ENCODE measurements around the gene ZDHHC1. TPM values are rescaled to one million over a fixed set of nuclear protein-coding genes. Genes with fewer than 3 reads are reported as not detected.

Gene ZDHHC1
- total and polyA plus RNA-seq, 8 donors = 14.4 to 24.1 (median 17.9) TPM

- peaks cover 0 to 10% of the 10 kb centered on the region in 2 donors for H3K27me3 ChIP-seq
- intact Hi-C loops (cut with DNase I) = no loop called here
- no peaks in the 10 kb centered on the region for H3K9me3 ChIP-seq
- H3K27ac ChIP-seq = no peak overlapping the region
- no peaks in the 10 kb centered on the region for H3K36me3 ChIP-seq
- no peak for TF ChIP-seq CTCF (IDR thresholded peaks at IDR 0.05)
- no peak overlapping the region for H3K4me3 ChIP-seq
- ATAC-seq = no peak
- H3K4me1 ChIP-seq = peaks cover 3 to 35% of the 10 kb centered on the region in 2 donors
- DNase-seq = no peak
Measured at GRCh38 chr16:67411339-67411738, 4.9 kb downstream of the ZDHHC1 start.

GRCh38 chr16:67409631-67410030 lies 6.6 kb downstream of the ZDHHC1 start:
- Histone ChIP-seq H3K27me3 (no peaks in the 10 kb centered on the region), H3K4me3 (no peak overlapping the region), H3K4me1 (peaks cover 0 to 18% of the 10 kb centered on the region in 2 donors), H3K27ac (no peak overlapping the region), H3K9me3 (no peaks in the 10 kb centered on the region), H3K36me3 (no peaks in the 10 kb centered on the region)
- ATAC-seq = no peak
- intact Hi-C loops (cut with DNase I) = no loop called here
- no peak for DNase-seq
- TF ChIP-seq CTCF (IDR thresholded peaks at IDR 0.05) = no peak

- DNase-seq = no peak
- Histone ChIP-seq H3K4me1 (peaks cover 6 to 25% of the 10 kb centered on the region in 2 donors), H3K27me3 (no peaks in the 10 kb centered on the region), H3K36me3 (no peaks in the 10 kb centered on the region), H3K27ac (no peak overlapping the region), H3K9me3 (no peaks in the 10 kb centered on the region), H3K4me3 (no peak overlapping the region)
- intact Hi-C loops (cut with DNase I) = no loop called here
- ATAC-seq = no peak
- no peak for TF ChIP-seq CTCF (IDR thresholded peaks at IDR 0.05)
Measured at GRCh38 chr16:67407788-67408452, 8.4 kb downstream of the ZDHHC1 start.

GRCh38 chr16:67407176-67407787 lies 9.0 kb downstream of the ZDHHC1 start:
- Histone ChIP-seq H3K27ac (peak overlapping the region; percentile 13 to 70), H3K9me3 (no peaks in the 10 kb centered on the region), H3K4me1 (peaks cover 6 to 25% of the 10 kb centered on the region in 2 donors), H3K4me3 (no peak overlapping the region), H3K27me3 (no peaks in the 10 kb centered on the region), H3K36me3 (no peaks in the 10 kb centered on the region)
- intact Hi-C loops (cut with DNase I) = no loop called here
- TF ChIP-seq CTCF (IDR thresholded peaks at IDR 0.05) = no peak
- no peak for DNase-seq
- no peak for ATAC-seq

- DNase-seq = peak in 1 of 4 donors; percentile 61
- intact Hi-C loops (cut with DNase I) = no loop called here
Measured at GRCh38 chr16:67406111-67406971, 9.9 kb downstream of the ZDHHC1 start.

More at GRCh38 chr16:67406111-67406971, 9.9 kb downstream of the ZDHHC1 start:
- Histone ChIP-seq H3K27ac (peak overlapping the region; percentile 31 to 70), H3K27me3 (no peaks in the 10 kb centered on the region), H3K36me3 (no peaks in the 10 kb centered on the region), H3K4me3 (no peak overlapping the region), H3K9me3 (no peaks in the 10 kb centered on the region), H3K4me1 (peaks cover 6 to 25% of the 10 kb centered on the region in 2 donors)
- ATAC-seq = peak; percentile 3
- no peak for TF ChIP-seq CTCF (IDR thresholded peaks at IDR 0.05)
